Measurements from ENCODE around the gene ESRRG. TPM values are rescaled to one million over a fixed set of nuclear protein-coding genes. Genes with fewer than 3 reads are reported as not detected.

Gene ESRRG
- polyA plus RNA-seq, 4 donors: 2.4 to 9.5 (median 5.2) TPM

- H3K36me3 ChIP-seq (ENCODE audit: control insufficient read depth in 3 of 3, insufficient read depth in 2 of 3, low read depth in 1 of 3, low read length in 3 of 3): no peaks in the 10 kb centered on the region
- no peak overlapping the region for H3K4me3 ChIP-seq (ENCODE audit: low read depth in 1 of 3, low read length in 3 of 3)
- H3K9me3 ChIP-seq (ENCODE audit: control insufficient read depth in 2 of 2, insufficient read depth in 1 of 2, low read depth in 1 of 2, low read length in 1 of 2): no peaks in the 10 kb centered on the region
- no peaks in the 10 kb centered on the region for H3K27me3 ChIP-seq (ENCODE audit: control insufficient read depth in 3 of 3, insufficient read depth in 3 of 3, low read length in 3 of 3)
- FAIRE-seq (no peak), DNase-seq (no peak)
- no peaks in the 10 kb centered on the region for H3K4me1 ChIP-seq (ENCODE audit: control insufficient read depth in 3 of 3, insufficient read depth in 2 of 3, low read depth in 1 of 3, low read length in 2 of 3)
- H3K27ac ChIP-seq (ENCODE audit: low read depth in 1 of 3, low read length in 2 of 3): no peak overlapping the region
- 91% methylated on average over 9 of the region's 9 CpGs for WGBS, 3 donors
Measured at GRCh38 chr1:216749232-216749631, 26.0 kb upstream of the ESRRG start.

GRCh38 chr1:216742625-216743024, 19.4 kb upstream of the ESRRG start:
- FAIRE-seq (no peak), DNase-seq (peak in 1 of 2 donors; percentile 19)
- Histone ChIP-seq H3K27ac (ENCODE audit: low read depth in 1 of 3, low read length in 2 of 3) (no peak overlapping the region), H3K27me3 (ENCODE audit: control insufficient read depth in 3 of 3, insufficient read depth in 3 of 3, low read length in 3 of 3) (no peaks in the 10 kb centered on the region), H3K36me3 (ENCODE audit: control insufficient read depth in 3 of 3, insufficient read depth in 2 of 3, low read depth in 1 of 3, low read length in 3 of 3) (no peaks in the 10 kb centered on the region), H3K9me3 (ENCODE audit: control insufficient read depth in 2 of 2, insufficient read depth in 1 of 2, low read depth in 1 of 2, low read length in 1 of 2) (no peaks in the 10 kb centered on the region), H3K4me3 (ENCODE audit: low read depth in 1 of 3, low read length in 3 of 3) (no peak overlapping the region), H3K4me1 (ENCODE audit: control insufficient read depth in 3 of 3, insufficient read depth in 2 of 3, low read depth in 1 of 3, low read length in 2 of 3) (no peaks in the 10 kb centered on the region)
- WGBS, 3 donors: 25 to 38% (median 35%) methylated on average over 2 of the region's 2 CpGs

DNA sequence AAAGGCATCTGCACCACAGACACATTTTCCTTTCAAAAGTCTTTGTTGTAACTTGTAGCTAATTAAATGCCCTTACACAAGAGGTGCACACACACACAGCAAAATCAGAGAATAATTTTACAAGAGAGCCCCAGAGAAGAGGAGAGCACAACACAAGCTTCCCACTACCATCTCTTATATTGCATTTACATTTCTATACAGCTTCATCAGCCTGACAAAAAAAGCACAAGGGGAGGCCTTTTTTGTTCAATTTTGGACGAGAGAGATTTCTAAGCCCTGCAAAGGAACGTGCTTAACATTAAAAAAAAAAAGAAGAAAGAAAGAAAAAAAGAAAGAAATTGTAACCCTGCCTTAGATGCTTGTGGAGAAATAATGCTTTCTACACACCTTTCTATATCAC, 17.1 kb upstream of the ESRRG start:
- H3K27me3 ChIP-seq (ENCODE audit: control insufficient read depth in 3 of 3, insufficient read depth in 3 of 3, low read length in 3 of 3): no peaks in the 10 kb centered on the region
- no peak for DNase-seq
- H3K27ac ChIP-seq (ENCODE audit: low read depth in 1 of 3, low read length in 2 of 3): no peak overlapping the region
- H3K4me1 ChIP-seq (ENCODE audit: control insufficient read depth in 3 of 3, insufficient read depth in 2 of 3, low read depth in 1 of 3, low read length in 2 of 3): no peaks in the 10 kb centered on the region
- no peaks in the 10 kb centered on the region for H3K36me3 ChIP-seq (ENCODE audit: control insufficient read depth in 3 of 3, insufficient read depth in 2 of 3, low read depth in 1 of 3, low read length in 3 of 3)
- 62 to 82% (median 64%) methylated on average over 2 of the region's 2 CpGs for WGBS, 3 donors
- H3K9me3 ChIP-seq (ENCODE audit: control insufficient read depth in 2 of 2, insufficient read depth in 1 of 2, low read depth in 1 of 2, low read length in 1 of 2): no peaks in the 10 kb centered on the region
- no peak for FAIRE-seq
- H3K4me3 ChIP-seq (ENCODE audit: low read depth in 1 of 3, low read length in 3 of 3): no peak overlapping the region

GRCh38 chr1:216739793-216740192, 16.6 kb upstream of the ESRRG start:
- Histone ChIP-seq H3K4me3 (ENCODE audit: low read depth in 1 of 3, low read length in 3 of 3) (no peak overlapping the region), H3K9me3 (ENCODE audit: control insufficient read depth in 2 of 2, insufficient read depth in 1 of 2, low read depth in 1 of 2, low read length in 1 of 2) (no peaks in the 10 kb centered on the region), H3K36me3 (ENCODE audit: control insufficient read depth in 3 of 3, insufficient read depth in 2 of 3, low read depth in 1 of 3, low read length in 3 of 3) (no peaks in the 10 kb centered on the region), H3K27ac (ENCODE audit: low read depth in 1 of 3, low read length in 2 of 3) (no peak overlapping the region), H3K4me1 (ENCODE audit: control insufficient read depth in 3 of 3, insufficient read depth in 2 of 3, low read depth in 1 of 3, low read length in 2 of 3) (no peaks in the 10 kb centered on the region), H3K27me3 (ENCODE audit: control insufficient read depth in 3 of 3, insufficient read depth in 3 of 3, low read length in 3 of 3) (no peaks in the 10 kb centered on the region)
- DNase-seq: no peak
- 50 to 72% (median 60%) methylated on average over 5 of the region's 5 CpGs for WGBS, 3 donors
- FAIRE-seq: no peak

DNA sequence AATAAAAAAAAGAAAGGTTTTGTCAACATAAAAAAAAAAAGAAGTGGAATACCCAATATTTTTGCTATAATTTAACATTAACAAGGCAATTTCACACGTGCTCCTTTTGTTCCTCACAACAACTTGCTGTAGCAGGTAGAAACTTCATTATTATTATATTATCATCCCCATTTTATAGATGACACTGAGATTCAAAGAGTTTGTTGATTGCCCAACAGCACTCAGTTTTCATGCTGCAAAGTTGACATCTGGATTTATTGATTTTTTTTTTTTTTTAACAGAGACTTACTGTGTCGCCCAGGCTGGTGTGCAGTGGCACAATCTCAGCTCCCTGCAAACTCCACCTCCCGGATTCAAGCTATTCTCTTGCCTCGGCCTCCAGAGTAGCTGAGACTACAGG, 8.9 kb upstream of the ESRRG start:
- Histone ChIP-seq H3K36me3 (ENCODE audit: control insufficient read depth in 3 of 3, insufficient read depth in 2 of 3, low read depth in 1 of 3, low read length in 3 of 3) (no peaks in the 10 kb centered on the region), H3K4me1 (ENCODE audit: control insufficient read depth in 3 of 3, insufficient read depth in 2 of 3, low read depth in 1 of 3, low read length in 2 of 3) (no peaks in the 10 kb centered on the region), H3K9me3 (ENCODE audit: control insufficient read depth in 2 of 2, insufficient read depth in 1 of 2, low read depth in 1 of 2, low read length in 1 of 2) (no peaks in the 10 kb centered on the region), H3K27ac (ENCODE audit: low read depth in 1 of 3, low read length in 2 of 3) (no peak overlapping the region), H3K4me3 (ENCODE audit: low read depth in 1 of 3, low read length in 3 of 3) (no peak overlapping the region), H3K27me3 (ENCODE audit: control insufficient read depth in 3 of 3, insufficient read depth in 3 of 3, low read length in 3 of 3) (no peaks in the 10 kb centered on the region)
- FAIRE-seq: no peak
- 90 to 96% (median 94%) methylated on average over 4 of the region's 4 CpGs for WGBS, 3 donors
- DNase-seq: no peak

- no peak for FAIRE-seq
- WGBS, 3 donors: 83 to 94% (median 93%) methylated on average over 6 of the region's 6 CpGs
Measured at GRCh38 chr1:216731562-216731961, 8.3 kb upstream of the ESRRG start.

DNA sequence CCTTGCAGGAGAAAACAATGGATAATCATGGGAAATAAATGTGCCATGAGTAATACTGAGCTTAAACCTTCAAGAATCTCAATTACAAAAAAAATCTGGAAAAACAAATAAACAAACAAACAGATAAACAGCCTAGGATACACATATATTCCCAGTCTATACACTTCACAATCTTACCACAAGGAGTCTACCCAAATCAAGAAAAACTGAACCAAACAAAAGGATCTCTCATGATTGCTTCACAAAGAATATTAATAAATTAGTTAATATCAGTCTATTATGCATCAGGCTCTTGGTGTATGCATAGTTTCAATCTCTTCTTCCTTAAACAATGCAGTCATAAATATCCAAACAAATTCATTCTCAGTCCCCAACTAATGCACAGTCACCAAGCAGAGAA, 3.2 kb upstream of the ESRRG start:
- DNase-seq: no peak
- H3K4me3 ChIP-seq (ENCODE audit: low read depth in 1 of 3, low read length in 3 of 3): no peak overlapping the region
- H3K27ac ChIP-seq (ENCODE audit: low read depth in 1 of 3, low read length in 2 of 3): no peak overlapping the region
- H3K27me3 ChIP-seq (ENCODE audit: control insufficient read depth in 3 of 3, insufficient read depth in 3 of 3, low read length in 3 of 3): no peaks in the 10 kb centered on the region
- FAIRE-seq: no peak
- H3K4me1 ChIP-seq (ENCODE audit: control insufficient read depth in 3 of 3, insufficient read depth in 2 of 3, low read depth in 1 of 3, low read length in 2 of 3): peaks cover 0 to under 1% (median 0%) of the 10 kb centered on the region in 3 donors
- no peaks in the 10 kb centered on the region for H3K36me3 ChIP-seq (ENCODE audit: control insufficient read depth in 3 of 3, insufficient read depth in 2 of 3, low read depth in 1 of 3, low read length in 3 of 3)
- H3K9me3 ChIP-seq (ENCODE audit: control insufficient read depth in 2 of 2, insufficient read depth in 1 of 2, low read depth in 1 of 2, low read length in 1 of 2): no peaks in the 10 kb centered on the region

More at GRCh38 chr1:216731562-216731961, 8.3 kb upstream of the ESRRG start:
- no peak for DNase-seq
- Histone ChIP-seq H3K4me3 (ENCODE audit: low read depth in 1 of 3, low read length in 3 of 3) (no peak overlapping the region), H3K9me3 (ENCODE audit: control insufficient read depth in 2 of 2, insufficient read depth in 1 of 2, low read depth in 1 of 2, low read length in 1 of 2) (no peaks in the 10 kb centered on the region), H3K27me3 (ENCODE audit: control insufficient read depth in 3 of 3, insufficient read depth in 3 of 3, low read length in 3 of 3) (no peaks in the 10 kb centered on the region), H3K27ac (ENCODE audit: low read depth in 1 of 3, low read length in 2 of 3) (no peak overlapping the region), H3K36me3 (ENCODE audit: control insufficient read depth in 3 of 3, insufficient read depth in 2 of 3, low read depth in 1 of 3, low read length in 3 of 3) (no peaks in the 10 kb centered on the region), H3K4me1 (ENCODE audit: control insufficient read depth in 3 of 3, insufficient read depth in 2 of 3, low read depth in 1 of 3, low read length in 2 of 3) (no peaks in the 10 kb centered on the region)

GRCh38 chr1:216722821-216723220, 408 bp downstream of the ESRRG start:
- Histone ChIP-seq H3K4me1 (ENCODE audit: control insufficient read depth in 3 of 3, insufficient read depth in 2 of 3, low read depth in 1 of 3, low read length in 2 of 3) (peaks cover 0 to 5% (median 0%) of the 10 kb centered on the region in 3 donors), H3K27ac (ENCODE audit: low read depth in 1 of 3, low read length in 2 of 3) (peak overlapping the region in 2 of 3 donors; percentile 8 to 31), H3K9me3 (ENCODE audit: control insufficient read depth in 2 of 2, insufficient read depth in 1 of 2, low read depth in 1 of 2, low read length in 1 of 2) (no peaks in the 10 kb centered on the region), H3K27me3 (ENCODE audit: control insufficient read depth in 3 of 3, insufficient read depth in 3 of 3, low read length in 3 of 3) (no peaks in the 10 kb centered on the region), H3K4me3 (ENCODE audit: low read depth in 1 of 3, low read length in 3 of 3) (peak overlapping the region in 2 of 3 donors; percentile 49 to 55), H3K36me3 (ENCODE audit: control insufficient read depth in 3 of 3, insufficient read depth in 2 of 3, low read depth in 1 of 3, low read length in 3 of 3) (no peaks in the 10 kb centered on the region)
- 2 to 5% (median 4%) methylated on average over 6 of the region's 6 CpGs for WGBS, 3 donors
- FAIRE-seq (no peak), DNase-seq (no peak)

- DNase-seq (peak; percentile 36 to 53), FAIRE-seq (no peak)
- H3K4me1 ChIP-seq (ENCODE audit: control insufficient read depth in 3 of 3, insufficient read depth in 2 of 3, low read depth in 1 of 3, low read length in 2 of 3): peaks cover 0 to 5% (median 0%) of the 10 kb centered on the region in 3 donors
- WGBS, 3 donors: 20 to 42% (median 26%) methylated on average over 2 of the region's 2 CpGs
- peak overlapping the region in 2 of 3 donors; percentile 19 to 49 for H3K4me3 ChIP-seq (ENCODE audit: low read depth in 1 of 3, low read length in 3 of 3)
- H3K9me3 ChIP-seq (ENCODE audit: control insufficient read depth in 2 of 2, insufficient read depth in 1 of 2, low read depth in 1 of 2, low read length in 1 of 2): no peaks in the 10 kb centered on the region
- H3K36me3 ChIP-seq (ENCODE audit: control insufficient read depth in 3 of 3, insufficient read depth in 2 of 3, low read depth in 1 of 3, low read length in 3 of 3): no peaks in the 10 kb centered on the region
- no peaks in the 10 kb centered on the region for H3K27me3 ChIP-seq (ENCODE audit: control insufficient read depth in 3 of 3, insufficient read depth in 3 of 3, low read length in 3 of 3)
- peak overlapping the region in 1 of 3 donors; percentile 2 for H3K27ac ChIP-seq (ENCODE audit: low read depth in 1 of 3, low read length in 2 of 3)
Measured at GRCh38 chr1:216721863-216722262, 1.4 kb downstream of the ESRRG start.
